ENCODE measurements around the gene ALG11. TPM values are rescaled to one million over a fixed set of nuclear protein-coding genes. Genes with fewer than 3 reads are reported as not detected.

Gene ALG11
- polyA plus RNA-seq, 3 donors: 27.1 to 35.3 (median 31.8) TPM

DNA sequence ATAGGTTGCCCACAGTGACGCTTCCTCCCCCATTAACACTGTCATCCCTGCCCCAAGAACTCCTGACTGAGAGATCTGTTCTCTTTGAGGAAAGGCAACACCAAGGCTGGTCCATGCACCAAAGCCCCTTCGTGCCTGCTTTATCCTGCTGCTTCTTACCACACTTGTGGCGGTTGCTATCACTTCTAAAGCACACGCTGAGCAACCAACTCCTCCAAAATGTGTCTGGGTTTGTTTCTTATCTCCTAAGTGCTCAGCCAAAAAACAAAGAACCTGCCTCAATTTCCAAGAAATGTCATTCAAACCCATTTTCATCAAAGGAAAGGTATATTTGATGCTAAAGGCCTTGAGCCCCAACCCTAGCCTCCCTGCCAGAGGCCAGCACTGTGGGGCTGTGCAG lies 15.6 kb upstream of the ALG11 start:
- DNase-seq (ENCODE audit: low read depth in 3 of 3, low spot score in 2 of 3): no peak

- no peak for DNase-seq (ENCODE audit: low read depth in 3 of 3, low spot score in 2 of 3)
These were observed 15.0 kb upstream of the ALG11 start for GRCh38 chr13:51997186-51997585.

- no peak for DNase-seq (ENCODE audit: low read depth in 3 of 3, low spot score in 2 of 3)
These were observed 14.4 kb upstream of the ALG11 start for GRCh38 chr13:51997641-51998330.

DNA sequence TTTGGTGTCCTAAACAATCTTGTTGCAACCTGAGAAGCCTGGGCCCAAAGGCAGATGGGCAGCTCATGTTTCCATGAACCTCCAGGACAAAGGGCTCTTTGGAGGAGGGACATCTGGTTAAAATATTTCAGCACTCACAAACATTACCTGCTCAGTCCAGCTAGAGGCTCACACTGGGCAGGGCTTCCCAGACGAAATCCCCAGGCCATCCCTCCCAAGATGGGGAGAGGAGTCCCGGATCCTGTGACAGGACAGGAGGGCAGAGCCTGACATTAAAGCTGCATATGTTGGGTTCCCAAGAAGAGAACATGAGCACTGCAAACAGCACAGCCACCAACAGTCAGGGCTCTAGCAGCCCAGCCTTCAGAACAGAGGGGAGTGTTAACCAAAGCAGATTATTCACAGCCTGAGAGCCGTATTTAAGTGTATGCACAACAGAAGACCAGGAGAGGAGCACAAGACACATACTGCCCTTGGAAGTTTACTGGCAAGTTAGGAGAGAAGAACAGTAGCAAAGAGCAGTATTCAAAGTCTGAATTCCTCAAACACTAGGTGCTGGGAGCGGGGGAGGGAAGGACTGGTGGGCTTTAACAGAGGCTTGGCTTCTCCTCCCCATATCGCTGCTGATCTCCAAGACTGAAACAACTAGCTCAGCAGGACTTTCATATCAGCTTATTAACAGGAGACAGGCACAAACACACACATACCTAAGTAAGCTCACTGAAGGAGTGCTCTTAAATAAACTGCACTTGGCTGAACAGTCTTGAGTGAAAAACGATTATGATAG lies 13.3 kb upstream of the ALG11 start:
- DNase-seq (ENCODE audit: low read depth in 3 of 3, low spot score in 2 of 3): no peak

DNA sequence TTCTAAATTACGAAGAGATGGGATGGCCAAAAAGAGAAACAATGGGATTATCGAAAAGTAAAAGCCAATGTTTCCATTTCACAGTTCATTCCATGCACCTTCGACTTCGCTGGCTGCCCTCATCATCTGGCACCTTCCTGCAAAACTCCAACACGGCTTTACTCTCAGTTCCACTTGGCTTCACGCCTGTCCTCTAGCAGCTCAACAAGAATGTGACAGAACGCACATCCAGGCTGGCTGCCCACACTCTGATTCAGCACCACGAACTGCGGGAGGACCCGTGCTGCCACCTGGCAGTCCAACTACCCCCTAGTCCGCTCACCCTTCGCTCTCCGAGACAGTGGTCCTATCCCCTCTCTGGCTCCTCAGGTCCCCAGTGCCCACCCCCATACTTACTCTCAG lies 12.7 kb upstream of the ALG11 start:
- no peak for DNase-seq (ENCODE audit: low read depth in 3 of 3, low spot score in 2 of 3)

- no peak for DNase-seq (ENCODE audit: low read depth in 3 of 3, low spot score in 2 of 3)
These were observed 12.3 kb upstream of the ALG11 start for GRCh38 chr13:51999921-52000320.

DNA sequence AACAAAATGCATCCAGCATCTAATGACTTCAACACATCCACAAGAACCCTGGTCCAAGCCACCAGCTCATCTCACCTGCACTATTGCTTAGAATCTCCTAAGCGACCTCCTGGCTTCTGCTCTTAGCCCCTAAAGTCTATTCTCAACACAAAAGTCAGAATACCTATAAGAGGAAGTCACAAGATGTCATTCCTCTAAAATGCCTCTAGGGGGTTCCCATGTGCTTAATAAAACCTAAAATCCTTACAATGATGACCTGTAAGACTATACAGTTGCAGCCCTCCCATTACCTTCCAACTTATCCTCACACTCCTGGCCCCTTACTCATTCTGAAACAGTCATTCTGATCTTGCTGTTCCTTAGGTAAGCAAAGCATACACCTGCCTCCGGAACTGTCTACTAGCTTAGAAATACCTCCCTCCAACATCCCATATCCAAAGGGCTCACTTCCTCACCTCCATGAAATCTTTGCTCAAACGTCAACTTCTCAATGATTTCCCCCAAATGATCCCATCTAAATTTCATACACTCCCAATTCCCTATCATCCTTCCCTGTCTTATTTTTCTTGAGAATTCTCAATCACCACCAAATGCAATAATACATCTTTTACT lies 11.0 kb upstream of the ALG11 start:
- DNase-seq (ENCODE audit: low read depth in 3 of 3, low spot score in 2 of 3): no peak

GRCh38 chr13:52002361-52002760 lies 9.8 kb upstream of the ALG11 start:
- no peak for DNase-seq (ENCODE audit: low read depth in 3 of 3, low spot score in 2 of 3)

DNA sequence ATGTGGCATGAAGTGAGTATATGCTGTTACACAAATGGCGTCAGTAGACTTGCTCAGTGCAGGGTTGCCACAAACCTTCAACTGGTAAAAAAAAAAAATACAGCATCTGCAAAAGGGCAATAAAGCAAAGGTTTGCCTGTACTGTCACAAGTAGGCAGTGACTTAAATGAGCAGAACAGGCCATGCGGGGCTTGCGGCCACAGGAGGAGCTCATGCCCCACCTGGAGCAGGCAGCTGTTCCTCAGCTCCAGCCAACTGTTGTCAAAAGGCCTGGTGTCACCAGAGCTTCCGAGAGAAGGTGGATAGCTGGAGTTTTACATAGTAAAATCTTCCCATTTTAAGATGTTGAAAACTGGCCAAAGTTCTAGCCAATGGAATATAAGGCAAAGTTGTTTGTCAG lies 8.7 kb upstream of the ALG11 start:
- DNase-seq (ENCODE audit: low read depth in 3 of 3, low spot score in 2 of 3): no peak

DNA sequence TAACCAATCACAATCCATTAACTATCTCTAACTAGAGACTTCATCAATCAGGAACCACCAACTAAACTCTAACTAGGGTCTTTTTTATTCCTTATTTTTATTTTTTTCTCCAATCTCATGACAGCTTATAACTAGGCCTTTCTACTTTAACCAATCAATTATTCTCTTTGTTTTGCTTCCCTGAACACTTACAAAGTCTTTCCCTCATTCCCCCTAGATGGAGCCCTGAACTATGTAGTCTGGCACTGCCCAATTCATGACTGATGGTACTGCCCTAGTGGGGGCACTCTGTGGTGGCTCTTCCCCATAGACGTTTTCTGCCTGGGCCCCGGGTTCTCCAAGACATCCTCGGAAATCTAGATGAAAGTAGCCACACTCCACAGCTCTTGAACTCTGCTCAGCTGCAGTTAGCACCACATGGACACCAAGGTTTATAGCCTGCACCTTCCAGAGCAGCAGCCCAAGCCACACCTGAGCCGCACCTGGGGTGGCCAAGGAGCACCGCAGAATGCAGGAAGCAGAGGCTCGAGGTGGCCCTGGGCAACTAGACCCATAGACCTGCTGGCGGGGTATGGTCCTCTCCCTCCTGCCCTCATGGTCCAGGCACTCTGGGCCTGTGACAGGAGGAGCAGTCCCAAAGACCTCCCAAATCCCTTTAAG lies 7.6 kb upstream of the ALG11 start:
- no peak for DNase-seq (ENCODE audit: low read depth in 3 of 3, low spot score in 2 of 3)

DNA sequence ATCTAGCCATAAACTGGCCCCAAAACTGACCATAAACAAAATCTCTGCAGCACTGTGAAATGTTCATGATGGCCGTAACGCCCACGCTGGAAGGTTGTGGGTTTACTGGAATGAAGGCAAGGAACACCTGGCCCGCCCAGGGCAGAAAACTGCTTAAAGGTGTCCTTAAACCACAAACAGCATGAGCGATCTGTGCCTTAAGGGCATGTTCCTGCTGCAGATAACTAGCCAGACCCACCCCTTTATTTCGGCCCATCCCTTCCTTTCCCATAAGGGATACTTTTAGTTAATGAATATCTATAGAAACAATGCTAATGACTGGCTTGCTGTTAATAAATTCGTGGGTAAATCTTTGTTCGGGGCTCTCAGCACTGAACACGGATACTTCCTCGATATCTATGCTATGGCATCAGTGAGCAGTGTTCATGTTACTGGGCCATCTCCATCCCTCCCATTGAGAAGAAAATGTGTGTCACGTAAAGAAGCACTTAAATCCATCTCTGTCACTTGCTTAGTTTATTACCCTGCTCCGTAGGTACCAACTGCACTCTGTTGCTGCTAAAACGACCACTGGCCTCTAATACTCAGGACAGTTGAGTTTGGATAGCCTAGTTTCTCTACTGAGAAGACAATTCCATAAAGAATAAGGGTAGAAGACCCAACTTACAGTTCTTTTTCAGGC lies 6.2 kb upstream of the ALG11 start:
- no peak for DNase-seq (ENCODE audit: low read depth in 3 of 3, low spot score in 2 of 3)

GRCh38 chr13:52006523-52007245 lies 5.5 kb upstream of the ALG11 start:
- no peak for DNase-seq (ENCODE audit: low read depth in 3 of 3, low spot score in 2 of 3)

DNA sequence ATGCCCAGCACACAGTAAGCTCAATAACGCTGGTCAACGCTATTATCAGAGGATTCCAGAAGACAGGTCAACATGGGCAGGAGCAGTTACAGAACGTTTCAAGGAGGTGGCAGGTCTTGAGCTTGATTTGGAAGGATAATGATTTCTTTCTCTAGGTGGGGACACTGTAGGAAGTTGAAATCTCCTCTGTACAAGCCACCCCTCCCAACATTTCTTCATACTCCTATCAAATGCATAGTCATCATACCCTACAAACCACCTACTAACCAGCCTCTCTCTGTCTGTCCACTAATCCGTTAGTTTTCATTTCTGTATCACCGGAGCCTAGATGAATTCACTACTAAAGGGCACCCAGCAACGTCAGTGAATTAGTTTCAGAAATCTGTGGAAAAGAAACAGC lies 2.3 kb upstream of the ALG11 start:
- DNase-seq (ENCODE audit: low read depth in 3 of 3, low spot score in 2 of 3): no peak

DNA sequence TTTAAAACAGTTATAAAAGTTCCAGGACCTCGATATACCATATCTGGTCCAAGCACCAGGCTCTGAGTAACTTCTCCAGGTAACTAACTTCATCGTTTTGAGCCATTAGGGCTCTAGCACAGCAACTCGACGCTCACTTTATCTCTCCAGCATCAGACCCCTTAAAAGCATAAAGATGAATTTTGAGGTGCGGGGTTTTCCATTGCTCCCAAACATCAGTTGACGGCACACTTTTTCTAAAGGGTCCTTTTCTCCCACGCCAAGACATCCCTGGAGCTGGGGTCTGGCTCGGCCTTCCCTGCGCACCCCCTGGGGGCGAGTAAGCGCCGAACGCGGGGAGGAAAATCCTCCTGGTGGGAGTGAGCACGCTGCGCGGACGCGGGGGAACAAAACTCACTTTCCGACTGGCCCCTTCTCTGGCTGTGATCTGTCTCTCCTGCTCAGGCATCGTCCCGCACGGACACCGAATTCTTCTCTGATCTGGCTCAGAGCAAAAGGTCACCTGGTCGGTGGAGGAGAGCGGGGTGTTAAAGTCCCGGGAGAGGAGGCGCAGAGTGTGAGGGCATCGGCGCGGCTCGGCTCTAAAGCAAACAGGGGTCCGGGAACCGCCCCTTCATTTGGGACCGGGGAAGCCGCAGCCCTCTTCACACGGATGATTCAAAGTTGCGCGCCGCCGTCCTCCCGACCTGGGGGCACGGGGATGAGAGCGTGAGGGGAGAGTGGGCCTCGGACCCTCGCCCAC lies 1.1 kb upstream of the ALG11 start, which contains the start of gene ATP7B:
Gene ATP7B (minus strand): TSS at position 561 of the 742 bp plus-strand sequence. CDS start 113 bp downstream, at position 448.
- no peak for DNase-seq (ENCODE audit: low read depth in 3 of 3, low spot score in 2 of 3)

DNA sequence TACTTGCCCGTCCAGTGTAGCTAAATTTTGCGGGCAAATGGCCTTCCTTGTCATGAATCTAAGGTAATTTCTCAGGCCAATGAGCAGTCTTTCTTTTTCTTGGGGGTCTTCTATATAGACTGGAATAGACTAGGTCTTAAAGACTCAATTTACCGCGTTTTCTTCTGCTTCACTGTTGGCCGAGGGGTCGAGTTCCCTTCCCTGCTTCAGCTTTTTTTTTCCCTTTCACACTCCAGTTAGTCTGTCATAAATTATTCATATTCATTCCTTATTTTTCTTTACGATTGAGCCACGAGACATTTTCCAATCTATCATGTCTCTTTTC lies 276 bp downstream of the ALG11 start:
- no peak for DNase-seq (ENCODE audit: low read depth in 3 of 3, low spot score in 2 of 3)

DNA sequence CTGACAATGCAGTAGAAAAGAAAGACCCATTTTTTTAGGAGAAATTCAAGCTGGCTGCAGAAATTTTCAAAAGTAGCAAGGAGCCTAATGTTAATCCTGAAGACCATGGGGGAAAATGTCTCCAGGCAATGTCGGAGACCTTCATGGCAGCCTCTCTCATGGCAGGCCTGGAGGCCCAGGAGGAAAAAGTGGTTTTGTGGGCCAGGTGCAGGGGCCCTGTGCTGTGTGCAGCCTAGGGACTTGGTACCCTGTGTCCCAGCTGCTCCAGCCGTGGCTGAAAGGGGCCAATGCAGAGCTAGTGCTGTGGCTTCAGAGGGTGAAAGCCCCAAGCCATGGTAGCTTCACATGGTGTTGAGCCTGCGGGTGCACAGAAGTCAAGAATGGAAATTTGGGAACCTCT lies 4.1 kb downstream of the ALG11 start:
- DNase-seq (ENCODE audit: low read depth in 3 of 3, low spot score in 2 of 3): no peak

GRCh38 chr13:52020191-52020590 lies 8.0 kb downstream of the ALG11 start:
- DNase-seq (ENCODE audit: low read depth in 3 of 3, low spot score in 2 of 3): no peak

- DNase-seq (ENCODE audit: low read depth in 3 of 3, low spot score in 2 of 3): no peak
These were observed 10.2 kb downstream of the ALG11 start for GRCh38 chr13:52022356-52022755.

- no peak for DNase-seq (ENCODE audit: low read depth in 3 of 3, low spot score in 2 of 3)
These were observed 12.3 kb downstream of the ALG11 start, which contains the start of gene UTP14C for GRCh38 chr13:52024481-52024880. Gene UTP14C (plus strand): TSS chr13:52024691. CDS start chr13:52028805, 4,114 bp downstream.

Measured in right renal cortex interstitium (tissue), 3 donors.